Measurements from ENCODE around the gene SCUBE2.
"Not testable (repeated sequence)": the region's sequence is repeated elsewhere in the genome, so short reads cannot be mapped to it uniquely, and the experiment has no call there.

Gene SCUBE2

DNA sequence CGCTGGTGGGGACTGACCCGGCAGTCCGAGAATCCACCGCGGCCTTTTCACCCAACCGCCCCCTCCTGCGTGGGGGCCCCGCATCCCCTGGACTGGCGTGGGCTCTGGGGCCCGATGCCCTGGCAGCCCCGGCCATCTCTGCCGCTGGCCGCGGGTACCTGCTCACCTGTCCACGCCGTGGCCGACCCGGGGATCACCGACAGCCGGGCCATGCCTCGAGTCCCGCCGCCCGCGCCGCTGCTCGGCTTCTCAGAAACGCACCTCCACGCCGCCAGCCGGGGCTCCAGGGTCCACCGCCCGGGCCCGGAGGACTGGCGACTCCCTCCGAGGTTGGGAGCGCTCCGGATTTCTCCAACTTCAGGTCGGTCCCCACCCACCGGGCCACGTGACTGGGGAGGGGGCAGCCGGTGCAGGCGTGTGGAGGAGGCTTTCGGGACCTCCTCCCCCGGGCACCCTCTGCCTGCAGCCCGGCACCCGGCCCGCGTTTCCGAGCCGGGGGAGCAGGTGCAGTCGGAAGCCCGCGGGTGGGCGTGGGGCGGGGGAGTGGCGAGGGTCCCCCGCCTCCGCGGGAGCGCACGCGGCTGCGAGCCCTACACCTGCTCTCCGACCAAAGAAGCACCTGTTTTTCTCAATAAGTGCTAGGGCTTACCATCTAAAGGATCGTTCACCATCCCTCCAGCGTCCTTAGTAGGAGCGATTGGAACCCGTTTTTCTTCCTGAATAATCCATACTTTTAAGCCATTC is 87.0 kb downstream of the SCUBE2 start:
- Histone ChIP-seq H3K4me1 (ENCODE audit: insufficient read depth, low read length) (peaks cover 9% of the 10 kb centered on the region), H3K9me3 (ENCODE audit: insufficient read depth, low read depth, low read length) (no peaks in the 10 kb centered on the region), H3K27ac (ENCODE audit: low read depth, low read length) (no peak overlapping the region), H3K4me3 (ENCODE audit: low read length) (peak overlapping the region; percentile 52), H3K36me3 (ENCODE audit: insufficient read depth, low read length) (no peaks in the 10 kb centered on the region), H3K9ac (ENCODE audit: low read depth, low read length) (no peak overlapping the region), H3K27me3 (ENCODE audit: insufficient read depth, low read length) (peaks cover 78% of the 10 kb centered on the region)
- WGBS = 4% methylated on average over 69 of the region's 69 CpGs

DNA sequence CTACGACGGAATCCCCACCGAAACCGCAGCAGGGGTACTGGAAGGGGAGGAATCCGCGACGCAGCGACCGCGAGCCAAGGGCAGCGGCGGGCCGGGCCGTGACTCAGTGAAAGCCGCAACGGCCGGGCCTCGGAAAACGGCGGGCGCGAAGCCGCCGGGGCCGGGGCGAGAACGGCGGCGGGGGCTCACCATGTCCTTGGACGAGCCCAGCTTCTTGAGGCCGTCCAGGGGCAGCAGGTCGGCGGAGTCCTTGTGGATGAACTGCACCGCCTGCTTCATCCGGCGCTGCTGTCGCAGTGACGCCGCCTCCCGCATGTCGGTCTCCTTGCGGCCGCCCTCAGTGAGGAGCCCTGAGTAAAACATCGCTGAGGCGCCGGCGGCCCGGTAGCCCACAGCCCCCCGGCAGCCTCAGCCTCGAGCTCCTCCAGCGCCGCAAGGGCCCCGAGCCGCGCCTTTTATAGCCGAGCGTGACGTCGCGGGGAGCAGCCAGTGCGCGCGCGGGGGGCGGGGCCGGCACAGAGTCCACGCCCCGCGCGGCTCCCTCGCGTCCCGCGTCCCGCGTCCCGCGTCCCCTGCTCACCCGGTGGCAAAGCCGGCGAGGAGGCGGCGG is 87.7 kb downstream of the SCUBE2 start, which contains the start of gene NRIP3:
Gene NRIP3 (minus strand): TSS at position 429 of the 610 bp plus-strand sequence. CDS start 66 bp downstream, at position 363.
- Histone ChIP-seq H3K27ac (ENCODE audit: low read depth, low read length) (no peak within 1 kb of the TSS), H3K36me3 (ENCODE audit: insufficient read depth, low read length) (no peaks in the 10 kb centered on the region), H3K4me1 (ENCODE audit: insufficient read depth, low read length) (peaks cover 9% of the 10 kb centered on the region), H3K9ac (ENCODE audit: low read depth, low read length) (peak within 1 kb of the TSS; percentile 35; the same call in 1 of the 2 replicates), H3K27me3 (ENCODE audit: insufficient read depth, low read length) (peaks cover 77% of the 10 kb centered on the region), H3K4me3 (ENCODE audit: low read length) (peak within 1 kb of the TSS; percentile 52), H3K9me3 (ENCODE audit: insufficient read depth, low read depth, low read length) (no peaks in the 10 kb centered on the region)
- under 1% methylated on average over 83 of the region's 83 CpGs for WGBS

DNA sequence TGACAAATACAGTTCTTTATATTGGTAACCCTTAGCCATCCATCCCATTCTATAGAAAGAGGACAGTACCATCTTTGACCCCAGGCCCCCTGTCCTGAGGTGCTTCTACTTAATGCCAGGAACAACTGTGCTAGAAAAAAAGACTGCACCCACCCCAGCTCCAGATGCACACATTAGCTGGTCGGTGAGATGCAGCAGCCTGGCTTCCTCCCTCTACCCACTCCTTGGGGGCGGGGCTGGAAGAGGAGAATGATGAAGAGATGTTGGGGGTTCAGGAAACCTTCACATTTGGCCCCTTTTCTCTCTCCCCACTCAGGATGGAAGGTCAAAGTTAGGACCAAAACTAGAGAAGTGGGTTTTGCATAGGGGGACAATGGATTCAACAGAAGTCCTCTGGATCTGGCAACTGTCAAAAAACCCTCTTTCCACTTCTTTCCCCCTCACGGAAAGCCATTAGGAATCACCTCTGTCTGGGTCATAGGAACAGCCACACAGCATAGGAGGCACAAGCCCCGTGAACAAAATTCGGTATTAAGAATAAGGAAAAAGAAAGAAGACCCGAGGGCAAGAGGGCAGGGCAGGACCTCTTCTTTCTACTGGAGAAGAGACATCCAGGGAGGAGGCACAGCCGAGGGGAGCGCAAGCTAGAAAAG is 88.4 kb downstream of the SCUBE2 start:
- Histone ChIP-seq H3K27me3 (ENCODE audit: insufficient read depth, low read length) (peaks cover 75% of the 10 kb centered on the region), H3K27ac (ENCODE audit: low read depth, low read length) (no peak overlapping the region), H3K4me1 (ENCODE audit: insufficient read depth, low read length) (peaks cover 9% of the 10 kb centered on the region), H3K9ac (ENCODE audit: low read depth, low read length) (peak overlapping the region; percentile 35; the same call in 1 of the 2 replicates), H3K4me3 (ENCODE audit: low read length) (peak overlapping the region; percentile 52), H3K36me3 (ENCODE audit: insufficient read depth, low read length) (no peaks in the 10 kb centered on the region), H3K9me3 (ENCODE audit: insufficient read depth, low read depth, low read length) (no peaks in the 10 kb centered on the region)
- 6% methylated on average over 6 of the region's 8 CpGs for WGBS

DNA sequence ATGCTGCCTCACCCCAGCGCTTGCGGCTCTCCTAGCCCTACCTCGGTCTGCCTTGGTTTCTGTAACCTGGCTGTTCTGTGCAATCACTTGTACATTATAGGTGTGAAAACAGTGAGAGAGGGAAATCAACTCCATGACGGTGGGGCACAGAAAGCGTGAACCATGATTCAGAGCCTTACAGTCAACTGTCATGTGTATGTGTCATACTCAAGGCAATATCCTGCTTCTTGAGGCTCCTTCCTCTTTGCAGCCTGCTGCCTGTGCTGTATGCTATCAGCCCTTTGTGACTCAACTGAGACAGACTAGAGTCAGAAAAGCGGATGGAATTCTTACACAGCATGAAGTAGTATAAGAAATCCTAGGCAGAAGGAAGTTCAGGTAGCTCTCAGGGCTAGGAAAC is 89.7 kb downstream of the SCUBE2 start:
- Histone ChIP-seq H3K36me3 (ENCODE audit: insufficient read depth, low read length) (no peaks in the 10 kb centered on the region), H3K27me3 (ENCODE audit: insufficient read depth, low read length) (peaks cover 63% of the 10 kb centered on the region), H3K27ac (ENCODE audit: low read depth, low read length) (no peak overlapping the region), H3K9ac (ENCODE audit: low read depth, low read length) (no peak overlapping the region), H3K4me3 (ENCODE audit: low read length) (no peak overlapping the region), H3K9me3 (ENCODE audit: insufficient read depth, low read depth, low read length) (no peaks in the 10 kb centered on the region), H3K4me1 (ENCODE audit: insufficient read depth, low read length) (peaks cover 9% of the 10 kb centered on the region)
- WGBS = 63% methylated on average over 6 of the region's 6 CpGs

DNA sequence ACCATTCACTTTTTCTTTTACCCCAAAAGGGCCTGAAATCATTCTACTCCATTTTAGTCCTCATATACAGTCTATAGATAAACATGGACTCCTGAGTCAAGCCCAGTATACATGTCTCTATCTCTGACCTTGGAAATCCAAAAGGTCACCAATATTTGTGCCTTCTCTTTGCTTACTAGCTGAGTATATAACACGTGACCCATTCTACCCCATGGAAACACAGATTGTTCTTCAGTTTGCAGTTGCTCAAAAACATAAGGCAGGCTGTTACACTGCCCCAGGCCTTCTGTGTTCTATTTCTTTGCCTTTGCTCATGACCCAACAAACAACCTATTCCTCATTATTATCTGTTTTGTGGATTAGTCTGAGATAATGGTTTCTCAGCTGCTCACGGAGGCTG is 93.4 kb downstream of the SCUBE2 start:
- H3K4me1 ChIP-seq (ENCODE audit: insufficient read depth, low read length) = peaks cover 4% of the 10 kb centered on the region
- no peak overlapping the region for H3K27ac ChIP-seq (ENCODE audit: low read depth, low read length)
- WGBS = 85% methylated on average over 1 of the region's 2 CpGs
- no peak overlapping the region for H3K4me3 ChIP-seq (ENCODE audit: low read length)
- peaks cover 26% of the 10 kb centered on the region for H3K27me3 ChIP-seq (ENCODE audit: insufficient read depth, low read length)
- H3K9ac ChIP-seq (ENCODE audit: low read depth, low read length) = no peak overlapping the region
- no peaks in the 10 kb centered on the region for H3K36me3 ChIP-seq (ENCODE audit: insufficient read depth, low read length)
- H3K9me3 ChIP-seq (ENCODE audit: insufficient read depth, low read depth, low read length) = no peaks in the 10 kb centered on the region

DNA sequence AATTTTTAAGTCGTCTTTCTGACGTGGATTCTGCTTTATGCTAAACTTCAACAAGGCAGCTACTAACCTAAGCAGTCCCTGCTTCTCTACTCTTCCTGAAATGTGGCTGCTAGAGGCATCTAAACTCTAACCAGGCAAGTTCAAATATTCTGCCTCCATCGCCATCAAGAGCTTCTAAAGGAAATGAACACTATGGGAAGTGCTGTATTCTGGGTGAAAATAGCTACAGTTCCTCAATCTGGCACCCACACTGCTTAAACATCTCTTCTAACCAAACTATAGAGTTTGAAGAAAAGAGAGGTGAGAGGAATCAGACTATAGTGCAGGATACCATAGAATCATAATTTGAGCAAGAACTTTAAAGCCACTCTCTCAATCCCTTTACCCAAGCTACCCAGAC is 93.9 kb downstream of the SCUBE2 start:
- WGBS = 98% methylated on average over 3 of the region's 3 CpGs
- H3K27me3 ChIP-seq (ENCODE audit: insufficient read depth, low read length) = peaks cover 20% of the 10 kb centered on the region

DNA sequence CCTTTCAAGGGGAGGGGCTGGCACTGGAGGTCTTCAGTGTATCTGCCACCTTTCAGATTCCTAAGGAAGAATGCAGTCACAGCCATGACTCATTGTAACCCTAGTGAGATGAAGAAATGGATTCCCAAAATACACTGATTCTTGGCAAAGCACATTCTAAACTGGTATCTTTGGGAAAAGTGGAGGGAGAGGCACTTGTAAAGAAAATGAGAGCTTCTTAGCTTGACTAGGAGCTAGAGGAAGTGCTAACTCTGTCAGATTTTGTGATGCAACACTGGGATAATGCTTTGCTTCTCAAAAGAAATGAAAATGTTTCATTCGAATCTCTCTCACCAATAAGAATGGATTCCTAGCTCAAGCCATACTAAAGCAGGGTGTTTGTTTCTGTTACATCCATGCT is 101.9 kb downstream of the SCUBE2 start:
- no peaks in the 10 kb centered on the region for H3K9me3 ChIP-seq (ENCODE audit: insufficient read depth, low read depth, low read length)
- H3K27me3 ChIP-seq (ENCODE audit: insufficient read depth, low read length) = no peaks in the 10 kb centered on the region
- no peak overlapping the region for H3K4me3 ChIP-seq (ENCODE audit: low read length)
- H3K4me1 ChIP-seq (ENCODE audit: insufficient read depth, low read length) = no peaks in the 10 kb centered on the region
- H3K27ac ChIP-seq (ENCODE audit: low read depth, low read length) = no peak overlapping the region
- 75% methylated on average over 1 of the region's 1 CpG for WGBS
- H3K9ac ChIP-seq (ENCODE audit: low read depth, low read length) = no peak overlapping the region
- H3K36me3 ChIP-seq (ENCODE audit: insufficient read depth, low read length) = no peaks in the 10 kb centered on the region

More for the DNA sequence above, 93.9 kb downstream of the SCUBE2 start:
- Histone ChIP-seq H3K36me3 (ENCODE audit: insufficient read depth, low read length) (no peaks in the 10 kb centered on the region), H3K4me3 (ENCODE audit: low read length) (no peak overlapping the region), H3K27ac (ENCODE audit: low read depth, low read length) (no peak overlapping the region), H3K4me1 (ENCODE audit: insufficient read depth, low read length) (no peaks in the 10 kb centered on the region), H3K9ac (ENCODE audit: low read depth, low read length) (no peak overlapping the region), H3K9me3 (ENCODE audit: insufficient read depth, low read depth, low read length) (no peaks in the 10 kb centered on the region)

DNA sequence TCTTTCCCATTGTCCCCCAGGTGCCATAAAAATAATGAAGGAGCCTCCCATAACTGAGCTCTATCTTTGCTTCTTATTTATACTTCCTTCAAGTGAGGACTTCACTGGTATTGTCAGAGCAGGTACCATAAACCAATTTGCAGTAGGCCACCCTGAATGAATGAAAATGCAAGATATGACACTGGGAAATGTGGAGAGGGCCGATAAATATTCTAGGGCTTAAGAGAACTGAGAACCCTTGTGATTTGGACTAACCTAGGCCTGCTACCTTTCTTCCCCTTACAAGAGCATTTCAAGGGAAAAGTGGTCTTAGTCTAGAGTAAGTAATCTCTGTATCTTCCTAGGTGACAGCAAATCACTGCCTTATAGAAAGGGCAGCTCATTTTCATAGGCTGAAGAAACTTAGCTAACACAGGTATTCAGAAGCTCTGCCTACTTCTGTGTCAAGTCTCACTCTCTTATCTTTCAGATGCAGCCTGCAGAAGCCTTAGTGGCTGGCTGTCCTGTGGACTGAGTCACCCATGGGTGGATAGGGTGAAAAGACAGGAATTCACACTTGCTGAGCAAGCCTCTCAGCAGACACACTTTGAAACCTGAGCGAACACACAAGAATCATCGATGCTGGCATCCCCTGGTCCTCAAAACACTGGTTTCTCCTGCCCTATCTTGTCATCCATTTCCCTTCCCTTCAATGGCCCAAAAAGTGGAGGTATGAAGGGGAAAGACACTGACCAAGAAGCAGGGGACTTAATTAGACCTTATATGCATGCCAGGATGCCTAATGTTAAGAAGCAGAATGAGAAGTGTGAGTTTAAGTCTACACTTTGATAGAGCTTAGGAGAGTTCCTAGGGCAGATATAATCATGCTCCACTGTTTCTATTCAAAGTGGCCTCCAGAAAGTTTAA is 102.8 kb downstream of the SCUBE2 start:
- H3K36me3 ChIP-seq (ENCODE audit: insufficient read depth, low read length) = no peaks in the 10 kb centered on the region
- no peak overlapping the region for H3K27ac ChIP-seq (ENCODE audit: low read depth, low read length)
- no peaks in the 10 kb centered on the region for H3K9me3 ChIP-seq (ENCODE audit: insufficient read depth, low read depth, low read length)
- no peak overlapping the region for H3K9ac ChIP-seq (ENCODE audit: low read depth, low read length)
- WGBS = 95% methylated on average over 3 of the region's 3 CpGs
- H3K4me1 ChIP-seq (ENCODE audit: insufficient read depth, low read length) = no peaks in the 10 kb centered on the region
- H3K27me3 ChIP-seq (ENCODE audit: insufficient read depth, low read length) = no peaks in the 10 kb centered on the region
- H3K4me3 ChIP-seq (ENCODE audit: low read length) = no peak overlapping the region

DNA sequence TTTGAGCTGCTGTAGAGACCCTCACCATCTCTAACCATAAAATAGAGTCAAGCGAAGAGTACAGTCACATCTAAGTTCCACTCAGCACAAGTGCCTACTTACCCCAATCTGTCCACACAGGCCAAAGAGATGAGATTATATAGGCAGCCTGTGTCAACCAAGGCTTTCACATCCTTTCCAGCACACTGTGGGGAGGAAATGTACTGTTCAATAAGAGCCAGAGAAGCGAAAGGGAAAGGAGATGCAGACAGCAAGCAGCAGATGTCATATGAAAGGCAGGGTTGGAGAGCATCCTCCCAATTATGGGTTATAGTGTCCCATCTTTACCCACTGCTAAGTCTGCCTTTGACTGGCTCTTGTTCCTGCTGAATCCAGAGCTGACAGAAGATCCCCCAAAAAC is 104.0 kb downstream of the SCUBE2 start:
- Histone ChIP-seq H3K9ac (ENCODE audit: low read depth, low read length) (no peak overlapping the region), H3K9me3 (ENCODE audit: insufficient read depth, low read depth, low read length) (no peaks in the 10 kb centered on the region), H3K4me3 (ENCODE audit: low read length) (no peak overlapping the region), H3K36me3 (ENCODE audit: insufficient read depth, low read length) (no peaks in the 10 kb centered on the region), H3K4me1 (ENCODE audit: insufficient read depth, low read length) (no peaks in the 10 kb centered on the region), H3K27ac (ENCODE audit: low read depth, low read length) (no peak overlapping the region), H3K27me3 (ENCODE audit: insufficient read depth, low read length) (no peaks in the 10 kb centered on the region)
- WGBS = 93% methylated on average over 2 of the region's 2 CpGs

DNA sequence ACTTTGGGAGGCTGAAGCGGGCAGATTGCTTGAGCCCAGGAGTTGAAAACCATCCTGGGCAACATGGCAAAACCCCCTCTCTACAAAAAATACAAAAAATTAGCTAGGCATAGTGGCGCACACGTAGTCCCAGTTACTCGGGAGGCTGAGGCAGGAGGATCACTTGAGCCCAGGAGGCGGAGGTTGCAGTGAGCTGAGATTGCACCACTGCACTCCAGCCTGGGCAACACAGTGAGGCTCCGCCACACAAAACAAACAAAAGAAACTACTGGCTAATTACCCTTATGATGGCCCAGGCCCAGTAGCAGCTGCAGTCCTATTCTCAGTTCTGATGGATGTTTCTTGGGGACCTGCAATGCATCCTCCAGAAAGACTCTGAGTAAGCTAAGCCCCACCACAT is 104.6 kb downstream of the SCUBE2 start:
- 94% methylated on average over 6 of the region's 6 CpGs for WGBS
- not testable (repeated sequence) for H3K9me3 ChIP-seq (ENCODE audit: insufficient read depth, low read depth, low read length); H3K27me3 ChIP-seq (ENCODE audit: insufficient read depth, low read length)

More for the DNA sequence above, 104.6 kb downstream of the SCUBE2 start:
- not testable (repeated sequence) for H3K4me1 ChIP-seq (ENCODE audit: insufficient read depth, low read length); H3K9ac ChIP-seq (ENCODE audit: low read depth, low read length); H3K36me3 ChIP-seq (ENCODE audit: insufficient read depth, low read length); H3K27ac ChIP-seq (ENCODE audit: low read depth, low read length); H3K4me3 ChIP-seq (ENCODE audit: low read length)

Data from HUES64 (cell line).